ENCODE measurements around the gene PAK3.

DNA sequence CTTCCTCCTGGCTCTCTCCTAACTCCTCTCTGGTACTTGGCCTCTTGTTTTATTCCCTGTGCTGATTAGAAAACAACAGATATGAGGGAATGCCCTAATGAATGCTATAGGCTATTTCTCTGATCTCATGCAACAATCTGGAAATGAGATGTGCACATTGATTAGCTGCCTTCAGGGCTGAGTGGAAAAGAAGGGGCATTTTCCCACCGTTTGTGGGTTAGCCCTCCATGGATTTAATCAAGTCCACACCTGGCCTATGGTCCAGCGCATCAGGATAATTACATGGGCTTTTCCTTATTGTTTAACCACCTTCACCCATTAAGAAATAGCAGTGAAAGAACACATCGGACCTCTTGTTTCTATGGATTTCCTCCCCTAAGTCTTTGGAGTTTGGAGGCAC lies 104.3 kb downstream of the PAK3 start:
- TF ChIP-seq CTCF (IDR thresholded peaks at IDR 0.05; ENCODE audit: insufficient read depth, low read length, poor library complexity, severe bottlenecking) (no peak), EZH2phosphoT487 (conservative IDR thresholded peaks at IDR 0.05; ENCODE audit: low read length) (no peak)
